NCI-H526 treated with DMSO at 0.1 percent for 48 hours (cell line): ENCODE data around the gene PMF1.

ENCODE experiments used
- DNase-seq: peaks from one replicate; lab custom pipeline; 2025; lab: John Stamatoyannopoulos, UW

Gene PMF1

DNA sequence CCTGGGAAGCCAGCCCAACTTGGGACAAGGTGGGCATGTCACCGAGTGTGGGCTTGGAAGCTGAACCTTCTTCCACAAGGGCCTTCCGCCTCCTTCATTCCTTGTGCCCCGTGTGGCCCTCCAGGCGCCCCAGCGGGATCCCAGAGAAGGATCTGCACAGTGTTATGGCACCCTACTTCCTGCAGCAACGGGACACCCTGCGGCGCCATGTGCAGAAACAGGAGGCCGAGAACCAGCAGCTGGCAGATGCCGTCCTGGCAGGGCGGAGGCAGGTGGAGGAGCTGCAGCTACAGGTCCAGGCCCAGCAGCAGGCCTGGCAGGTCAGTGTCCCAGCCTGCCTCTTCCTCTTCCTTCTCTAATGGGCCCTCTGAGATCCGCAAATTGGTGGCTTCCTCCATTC lies 23.4 kb downstream of the PMF1 start:
- no peak for DNase-seq

DNA sequence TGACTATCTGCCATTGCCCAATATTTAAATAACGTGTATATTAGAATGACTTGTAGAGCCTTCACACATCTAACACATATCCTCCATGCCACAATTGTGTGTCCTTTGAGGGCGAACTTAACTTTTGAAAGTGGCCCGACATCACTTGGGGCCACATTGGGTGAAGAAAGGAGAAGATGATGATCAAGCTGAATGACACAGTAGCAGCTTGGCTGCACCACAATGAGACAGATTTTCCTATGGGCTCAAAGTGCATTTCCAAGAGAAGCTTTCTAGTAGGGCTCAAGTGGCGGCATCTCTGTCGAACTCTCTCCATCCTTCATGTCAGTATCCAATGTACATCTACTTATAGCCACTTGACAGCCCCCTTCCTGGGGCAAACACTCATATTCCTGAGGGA lies 25.4 kb downstream of the PMF1 start:
- no peak for DNase-seq

DNA sequence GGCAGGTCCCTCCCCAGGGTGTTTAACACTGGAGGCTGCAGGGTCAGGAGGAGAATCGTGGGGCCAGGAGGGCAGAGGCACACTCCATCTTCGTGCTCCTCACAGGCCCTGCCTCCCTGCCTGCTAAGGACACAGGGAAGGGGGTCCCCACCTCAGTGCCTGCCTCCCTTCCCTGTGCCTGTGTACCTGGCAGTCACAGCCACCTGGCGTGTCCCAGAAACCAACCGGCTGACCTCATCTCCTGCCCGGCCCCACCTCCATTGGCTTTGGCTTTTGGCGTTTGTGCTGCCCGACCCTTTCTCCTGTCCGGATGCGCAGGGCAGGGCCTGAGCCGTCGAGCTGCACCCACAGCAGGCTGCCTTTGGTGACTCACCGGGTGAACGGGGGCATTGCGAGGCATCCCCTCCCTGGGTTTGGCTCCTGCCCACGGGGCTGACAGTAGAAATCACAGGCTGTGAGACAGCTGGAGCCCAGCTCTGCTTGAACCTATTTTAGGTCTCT lies 28.6 kb downstream of the PMF1 start:
- DNase-seq: no peak

DNA sequence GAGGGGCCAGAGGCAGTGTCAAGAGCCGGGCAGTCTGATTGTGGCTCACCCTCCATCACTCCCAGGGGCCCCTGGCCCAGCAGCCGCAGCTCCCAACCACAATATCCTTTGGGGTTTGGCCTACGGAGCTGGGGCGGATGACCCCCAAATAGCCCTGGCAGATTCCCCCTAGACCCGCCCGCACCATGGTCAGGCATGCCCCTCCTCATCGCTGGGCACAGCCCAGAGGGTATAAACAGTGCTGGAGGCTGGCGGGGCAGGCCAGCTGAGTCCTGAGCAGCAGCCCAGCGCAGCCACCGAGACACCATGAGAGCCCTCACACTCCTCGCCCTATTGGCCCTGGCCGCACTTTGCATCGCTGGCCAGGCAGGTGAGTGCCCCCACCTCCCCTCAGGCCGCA lies 29.1 kb downstream of the PMF1 start, which contains the start of gene BGLAP:
Gene BGLAP (plus strand): TSS at position 259 of the 400 bp plus-strand sequence. CDS start 48 bp downstream, at position 307.
- no peak for DNase-seq

DNA sequence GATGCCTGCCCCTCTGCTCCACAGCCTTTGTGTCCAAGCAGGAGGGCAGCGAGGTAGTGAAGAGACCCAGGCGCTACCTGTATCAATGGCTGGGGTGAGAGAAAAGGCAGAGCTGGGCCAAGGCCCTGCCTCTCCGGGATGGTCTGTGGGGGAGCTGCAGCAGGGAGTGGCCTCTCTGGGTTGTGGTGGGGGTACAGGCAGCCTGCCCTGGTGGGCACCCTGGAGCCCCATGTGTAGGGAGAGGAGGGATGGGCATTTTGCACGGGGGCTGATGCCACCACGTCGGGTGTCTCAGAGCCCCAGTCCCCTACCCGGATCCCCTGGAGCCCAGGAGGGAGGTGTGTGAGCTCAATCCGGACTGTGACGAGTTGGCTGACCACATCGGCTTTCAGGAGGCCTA lies 29.9 kb downstream of the PMF1 start:
- no peak for DNase-seq

DNA sequence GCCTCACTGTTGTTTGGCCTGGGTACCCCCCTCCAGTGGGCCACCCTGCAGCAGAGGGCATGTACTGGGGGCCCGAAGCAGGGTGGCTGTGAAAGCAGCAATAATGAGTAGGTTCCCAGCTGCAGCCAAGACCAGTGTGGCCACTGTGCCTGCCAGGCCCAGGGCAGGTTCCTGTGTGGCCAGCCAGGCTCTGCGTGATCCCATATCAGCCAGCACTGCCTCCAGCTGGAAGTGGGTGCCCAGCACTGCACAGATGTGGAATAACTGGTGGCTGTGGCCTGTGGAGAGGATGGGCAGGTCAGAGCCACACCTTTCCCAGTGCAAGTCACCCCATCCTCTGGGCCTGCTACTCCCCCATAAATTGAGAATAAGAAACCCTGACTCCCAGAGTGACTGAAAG lies 31.3 kb downstream of the PMF1 start:
- DNase-seq: no peak

DNA sequence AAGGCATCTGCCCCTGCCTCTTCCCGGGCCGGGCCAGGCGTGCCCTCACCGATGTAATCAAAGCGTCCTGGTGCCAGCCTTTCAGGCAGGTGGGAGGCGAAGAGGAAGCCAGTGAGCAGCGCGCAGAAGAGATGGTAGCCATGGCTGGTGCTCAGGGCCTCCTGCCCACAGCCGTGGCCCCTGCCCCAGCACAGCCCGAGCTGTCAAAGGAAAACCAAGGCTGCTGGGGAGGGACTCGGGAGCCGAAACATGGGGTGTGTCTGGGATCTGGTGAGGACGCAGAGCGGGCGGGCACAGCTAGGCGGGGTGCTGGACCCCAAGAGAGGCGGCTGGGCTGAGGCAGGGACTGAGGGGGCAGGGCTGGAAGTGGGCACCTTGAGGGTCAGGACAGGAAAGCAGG lies 31.9 kb downstream of the PMF1 start:
- DNase-seq: no peak

DNA sequence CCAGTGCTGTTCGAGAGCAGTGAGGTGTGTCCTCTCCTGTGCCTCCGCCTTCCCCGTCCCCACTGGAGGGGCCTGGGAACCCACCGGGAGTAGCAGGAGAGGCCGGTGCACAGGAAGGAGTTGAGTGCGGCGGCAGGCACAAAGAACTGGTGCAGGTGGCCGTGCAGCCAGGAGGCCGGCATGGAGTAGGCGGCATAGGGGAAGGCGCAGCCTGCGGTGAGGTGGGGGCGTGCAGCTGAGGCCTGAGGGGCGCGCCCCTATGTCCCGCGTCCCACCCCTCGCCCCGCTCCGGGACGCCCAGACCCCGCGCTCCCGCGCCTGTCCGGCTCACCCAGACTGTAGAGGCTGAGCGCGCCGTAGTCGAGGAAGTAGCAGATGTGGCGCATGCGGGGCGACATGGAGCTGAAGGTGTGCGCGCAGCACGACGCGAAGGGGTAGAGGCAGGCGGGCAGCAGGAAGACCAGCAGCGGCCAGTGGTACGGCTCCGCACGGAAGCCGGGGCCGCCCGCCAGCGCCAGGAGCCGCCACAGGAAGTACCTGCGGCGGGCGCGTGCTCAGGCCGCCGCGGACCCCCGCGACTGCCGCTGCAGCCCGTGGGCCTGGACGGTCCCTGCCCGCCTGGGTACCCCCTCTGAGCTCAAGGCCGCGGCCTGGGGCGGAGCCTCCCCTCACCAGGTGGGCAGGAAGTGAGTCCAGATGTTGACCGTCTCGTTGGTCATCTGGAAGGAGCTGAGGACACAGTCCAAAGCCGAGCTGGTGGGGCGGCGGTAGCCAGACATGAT lies 32.8 kb downstream of the PMF1 start:
- peak; percentile 43 for DNase-seq

DNA sequence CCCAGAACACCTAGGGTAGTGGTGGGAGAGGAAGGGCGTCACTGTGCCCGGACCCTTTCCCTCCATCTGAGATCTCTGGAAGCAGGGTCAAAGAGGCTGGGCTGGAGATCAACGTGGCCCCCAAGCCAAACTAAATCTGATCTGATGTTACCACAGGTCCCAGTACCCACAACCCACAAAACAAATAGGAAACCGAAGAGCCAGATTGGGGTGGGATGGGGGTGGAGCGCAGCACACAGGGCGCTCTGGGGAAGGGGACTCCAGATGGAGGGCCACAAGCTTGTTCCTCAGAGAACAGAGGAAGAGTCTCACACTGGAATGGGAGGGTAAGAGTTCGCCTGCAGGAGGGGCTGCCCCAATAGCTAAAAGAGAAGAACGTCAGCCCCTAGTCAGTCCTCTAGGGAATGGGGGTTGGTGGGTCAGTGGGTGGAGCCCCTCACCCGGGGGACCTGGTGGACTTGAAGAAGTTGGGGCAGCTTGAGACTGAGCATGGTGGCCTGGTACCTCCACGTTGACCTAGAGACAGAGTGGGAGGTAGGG lies 33.5 kb downstream of the PMF1 start:
- DNase-seq: peak; percentile 53

DNA sequence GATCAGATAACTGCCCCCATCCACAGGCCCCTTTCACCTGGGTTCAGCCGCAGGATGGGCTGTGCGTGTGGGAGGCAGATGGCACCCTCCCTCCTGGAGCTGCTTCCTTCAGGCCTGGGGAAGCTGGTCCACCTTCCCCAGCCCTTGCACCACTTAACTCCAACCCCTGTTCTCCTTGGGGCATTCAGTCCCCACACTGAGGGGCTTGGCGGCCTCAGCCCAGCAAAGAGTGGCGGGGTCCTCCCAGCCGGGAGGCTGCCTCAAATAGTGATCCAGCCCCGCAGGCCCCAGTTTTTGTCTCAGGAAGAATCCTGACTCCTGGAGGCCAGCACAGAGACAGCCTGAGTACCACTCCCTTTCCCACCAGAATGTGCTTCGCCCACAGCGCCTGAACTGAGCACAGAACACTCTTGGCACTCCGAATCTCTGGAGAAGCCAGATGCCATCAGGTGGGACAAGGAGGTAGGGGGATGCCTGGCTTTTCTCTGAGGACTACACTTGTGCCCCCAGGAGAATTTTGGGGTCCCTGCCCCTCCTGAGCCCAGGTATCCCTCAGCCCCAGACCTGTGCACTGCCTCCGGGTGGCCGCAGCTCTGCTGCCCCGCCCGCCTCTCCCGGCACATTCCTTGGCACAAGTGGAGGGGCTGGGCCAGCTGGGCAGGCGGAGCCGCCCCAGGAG lies 34.1 kb downstream of the PMF1 start:
- DNase-seq: peak; percentile 53

DNA sequence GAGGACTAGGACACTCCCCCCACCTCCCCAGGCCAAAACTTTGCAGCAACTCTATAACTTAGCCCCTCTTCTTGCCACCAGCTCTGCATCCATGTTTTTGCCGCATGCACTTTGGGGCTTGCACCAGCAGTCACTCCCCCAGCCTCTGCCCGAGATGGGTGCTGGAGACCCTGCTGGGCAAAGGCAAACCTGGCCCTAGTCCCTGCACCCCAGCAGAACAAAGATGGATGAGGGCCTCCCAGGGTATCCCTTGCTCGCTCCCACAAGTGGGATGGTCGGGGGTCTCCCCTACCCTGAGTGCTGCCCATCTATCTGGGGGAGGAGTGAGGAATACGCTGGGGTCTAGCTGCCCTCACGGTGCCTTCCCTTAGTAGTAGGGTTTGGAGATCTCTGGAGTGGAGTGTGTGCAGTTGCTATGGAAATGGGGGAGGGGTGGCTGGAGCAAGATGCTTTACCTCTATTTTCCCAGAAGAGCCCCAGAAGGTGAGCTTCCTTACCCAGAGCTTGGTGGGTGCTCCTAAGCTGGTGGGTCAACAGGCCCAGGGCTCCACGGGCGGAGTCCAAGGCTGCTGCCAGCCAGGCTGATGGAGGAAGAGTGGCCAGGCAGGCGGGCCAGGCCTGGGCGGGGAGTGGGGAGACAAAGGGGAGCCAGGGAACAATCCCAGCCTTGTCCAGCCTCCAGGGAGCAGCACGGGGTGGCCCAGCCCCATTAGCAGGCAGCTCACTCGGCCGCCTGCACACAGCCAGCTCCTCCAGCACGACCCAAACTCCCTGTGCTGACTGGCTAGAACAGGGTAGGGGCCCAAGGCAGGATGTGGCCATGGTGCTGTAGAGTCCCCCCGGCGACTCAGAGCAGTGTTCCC lies 34.9 kb downstream of the PMF1 start, which contains the start of gene PAQR6:
Gene PAQR6 (minus strand): TSS at position 597 of the 863 bp plus-strand sequence. CDS start 1,325 bp downstream, outside the sequence.
- DNase-seq: no peak

DNA sequence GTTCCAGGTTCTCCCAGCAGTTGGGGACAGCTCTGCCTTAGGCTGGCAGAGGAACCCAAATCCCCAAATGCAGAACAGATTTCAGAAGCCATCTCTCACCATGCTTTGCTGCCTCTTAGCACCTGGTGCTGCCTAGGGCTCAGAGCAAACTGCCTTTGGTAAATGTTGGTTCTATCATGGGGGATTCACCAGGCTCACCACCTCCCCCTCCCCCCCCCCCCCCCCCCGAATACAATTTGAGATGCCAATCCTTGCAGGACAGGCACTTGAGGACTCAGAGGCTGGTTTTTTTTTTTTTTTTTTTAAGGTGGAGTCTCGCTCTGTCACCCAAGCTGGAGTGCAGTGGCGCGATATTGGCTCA lies 35.5 kb downstream of the PMF1 start:
- DNase-seq: no peak

DNA sequence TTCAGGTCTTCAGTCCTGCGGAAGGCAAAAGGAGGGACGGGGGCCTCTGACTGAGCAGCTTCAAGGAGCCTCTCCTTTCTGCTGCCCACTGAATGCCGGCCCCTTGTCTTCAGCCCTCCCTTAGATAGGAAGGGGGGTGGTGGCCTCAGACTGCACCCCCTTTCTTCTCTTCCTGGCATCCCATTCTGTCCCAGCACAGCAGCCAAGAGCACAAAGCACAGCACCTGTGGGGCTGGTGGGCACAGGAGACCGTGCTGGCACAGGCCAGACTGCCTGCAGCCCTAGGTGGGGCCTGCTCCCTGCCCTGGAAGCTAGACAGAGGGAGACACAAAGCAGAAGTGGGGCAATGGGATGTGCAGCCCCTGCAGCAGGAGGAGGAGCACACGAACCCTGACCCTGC lies 36.8 kb downstream of the PMF1 start:
- no peak for DNase-seq

DNA sequence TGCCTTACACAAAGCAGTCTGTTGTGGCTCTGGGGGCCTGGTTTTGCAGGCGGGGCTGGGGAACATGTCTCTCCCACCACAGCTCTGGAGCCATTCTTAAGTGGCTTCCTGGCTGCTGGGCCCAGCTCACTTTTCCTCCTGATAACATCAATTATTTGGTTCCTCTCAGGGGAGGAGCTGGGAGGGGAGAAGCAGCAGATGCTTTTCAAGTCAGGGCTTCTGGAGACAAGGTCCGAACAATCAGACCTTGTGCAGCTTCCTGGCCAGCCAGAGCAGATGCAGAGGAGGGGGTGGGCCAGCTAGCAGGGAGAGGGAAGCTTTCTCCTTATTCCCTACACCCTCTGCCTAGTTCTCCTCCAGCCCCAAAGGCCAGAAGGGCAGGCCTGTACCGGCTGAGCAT lies 38.7 kb downstream of the PMF1 start:
- no peak for DNase-seq

DNA sequence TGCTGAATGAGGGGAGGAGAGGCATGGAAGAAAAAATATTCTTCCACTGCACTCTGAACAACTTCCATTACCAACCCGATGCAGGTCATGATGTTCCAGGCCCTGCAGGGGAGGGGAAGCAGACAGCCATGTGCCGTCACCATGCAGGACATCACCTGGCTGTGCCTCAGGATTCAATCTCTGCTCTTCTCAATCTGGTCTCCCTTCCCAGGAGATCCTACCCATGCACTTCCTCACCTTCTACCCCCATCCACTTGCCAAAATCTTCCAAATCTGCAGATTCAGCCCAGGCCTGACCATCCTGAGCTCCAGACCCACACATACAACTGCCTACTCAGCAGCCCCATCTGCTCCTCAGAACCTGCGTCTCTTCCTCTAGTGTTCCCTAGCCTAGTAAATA lies 40.8 kb downstream of the PMF1 start:
- DNase-seq: no peak

DNA sequence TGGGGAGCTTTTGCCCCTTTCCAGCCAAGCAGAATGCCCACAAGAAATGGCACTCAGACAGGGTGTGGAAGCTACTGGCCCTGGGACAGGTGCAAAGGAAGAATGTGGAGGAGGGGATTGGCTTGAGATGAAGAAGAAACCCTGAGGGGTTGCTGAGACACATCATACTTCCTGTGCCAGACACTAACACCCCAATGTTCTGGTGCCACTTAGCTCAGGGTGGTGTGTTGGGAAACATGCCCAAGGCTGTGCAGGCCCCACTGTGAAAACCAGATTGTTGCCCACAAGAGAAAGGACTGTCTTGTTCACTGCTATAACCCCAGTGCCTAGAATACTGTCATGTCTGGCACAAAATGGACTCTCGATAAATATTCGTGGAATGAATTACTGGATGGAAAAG lies 44.9 kb downstream of the PMF1 start:
- DNase-seq: no peak

DNA sequence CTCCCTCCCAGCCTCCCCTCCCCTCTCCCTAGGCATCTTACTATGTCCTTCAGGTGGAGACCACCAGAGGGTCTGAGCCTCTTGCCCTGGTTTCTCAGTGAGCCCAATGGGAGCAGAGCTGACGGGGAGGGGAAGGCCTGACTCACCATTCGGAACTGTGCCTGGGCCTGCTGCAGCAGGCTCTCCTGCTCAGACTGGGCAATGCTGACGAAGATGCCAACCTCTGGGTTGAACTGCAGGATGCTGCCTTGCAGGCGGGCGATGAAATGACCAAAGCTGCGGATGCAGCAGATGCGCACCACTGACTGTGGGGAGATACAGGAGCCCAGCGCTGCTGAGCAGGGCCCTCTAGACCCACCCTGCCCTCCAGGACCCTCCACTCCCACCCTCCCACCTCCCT lies 46.1 kb downstream of the PMF1 start:
- no peak for DNase-seq

DNA sequence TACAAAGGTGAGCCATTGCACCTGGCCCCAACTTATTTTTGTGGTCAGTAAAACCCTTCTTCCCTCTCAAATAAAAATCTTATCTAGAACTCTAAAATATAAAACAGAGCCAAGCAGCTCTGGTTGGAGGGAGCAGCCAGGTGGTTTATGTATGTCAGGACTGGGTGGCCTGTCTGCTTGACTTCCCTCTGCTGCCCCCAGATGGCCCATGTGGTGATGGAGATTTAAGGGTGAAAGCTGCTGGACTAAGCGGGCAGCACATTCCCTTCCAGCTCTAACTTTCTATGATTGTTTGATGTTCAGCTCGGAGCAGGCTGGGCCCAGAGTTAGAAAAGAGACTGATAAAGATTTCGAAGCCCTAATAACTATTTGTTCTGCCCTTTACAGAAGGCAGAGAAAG lies 47.0 kb downstream of the PMF1 start:
- DNase-seq: no peak

DNA sequence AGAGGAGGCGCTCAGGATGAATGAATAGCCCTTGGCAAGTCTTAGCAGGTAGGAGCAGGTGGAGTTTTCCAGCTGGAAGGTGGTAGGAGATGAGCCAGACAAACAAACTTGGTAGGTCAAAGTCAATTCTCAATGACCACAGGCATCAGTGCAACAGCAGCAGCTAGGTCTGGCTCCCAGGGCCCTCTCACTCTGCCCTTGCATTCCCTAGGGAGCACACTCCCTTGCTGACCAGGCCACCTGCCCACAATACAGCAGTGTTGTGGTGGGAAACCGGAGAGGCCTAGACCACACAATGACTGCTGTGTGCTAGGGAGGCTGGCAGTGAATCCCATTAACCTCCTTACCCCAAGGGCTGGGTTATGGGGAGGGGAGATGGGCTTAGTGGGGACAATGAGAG lies 48.1 kb downstream of the PMF1 start:
- DNase-seq: no peak

DNA sequence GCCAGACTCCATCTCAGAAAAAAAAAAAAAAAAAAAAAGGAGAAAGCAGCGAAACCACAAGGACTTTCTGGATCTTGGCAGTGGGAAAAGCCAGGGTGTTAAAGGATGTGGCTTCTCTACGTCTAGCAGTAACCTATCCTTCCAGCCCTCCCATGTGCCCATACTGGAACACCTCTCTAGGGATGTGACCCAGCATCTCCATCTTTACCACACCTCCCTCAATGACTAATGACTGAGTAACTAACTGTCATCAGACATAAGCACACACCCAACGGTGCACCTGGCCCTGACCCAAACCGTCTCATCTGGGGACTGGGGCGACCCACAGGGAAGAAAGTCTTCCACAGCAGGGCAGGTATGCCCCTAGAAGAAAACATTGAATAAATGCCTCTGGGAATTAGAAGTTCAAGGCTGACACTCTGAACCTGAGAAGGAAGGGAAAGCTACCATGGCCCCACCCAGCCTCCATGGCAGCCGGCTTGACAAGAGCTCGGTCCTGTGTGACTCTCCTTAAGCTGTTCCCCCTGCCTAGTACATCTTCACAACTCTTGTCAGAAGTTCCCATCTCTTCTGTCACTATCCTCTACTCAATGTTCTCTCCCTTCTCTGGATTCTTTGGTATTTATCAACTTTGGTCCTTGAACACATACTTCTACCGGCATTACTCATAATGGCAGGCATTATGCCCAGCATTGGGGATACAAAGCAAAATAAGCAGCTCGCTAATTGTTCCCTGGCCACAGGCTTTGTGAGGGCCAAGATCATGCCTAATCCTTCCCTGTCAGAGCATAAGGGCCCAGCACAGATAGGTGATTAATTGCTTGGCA lies 49.9 kb downstream of the PMF1 start:
- no peak for DNase-seq

DNA sequence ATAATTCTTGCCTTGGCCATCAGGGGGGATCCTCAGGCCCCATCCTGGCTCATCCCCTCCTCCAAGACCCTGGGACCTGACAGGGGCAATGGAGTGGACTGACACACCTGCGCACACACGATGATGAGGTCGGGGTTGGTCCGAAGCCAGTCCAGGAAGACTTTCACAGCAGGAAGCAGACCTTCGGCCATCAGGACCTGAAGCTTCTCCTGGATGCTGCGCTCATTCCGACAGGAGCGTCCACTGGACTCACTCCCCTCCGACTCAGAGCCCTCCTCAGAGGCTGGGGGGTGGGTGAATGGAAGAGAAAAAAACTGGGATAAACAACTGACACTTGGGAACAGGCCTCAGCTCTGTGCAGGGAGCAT lies 50.5 kb downstream of the PMF1 start:
- DNase-seq: no peak
